PFSK-1 (cell line): ENCODE data around the gene CALML3.

Experiments
- FOXP2 ChIP-seq: optimal IDR thresholded peaks from 2 replicates; pipeline ENCODE3; 2011; ENCODE audit warnings: borderline replicate concordance, control low read depth, inconsistent platforms; ENCODE audit not compliant: insufficient read depth; ENCODE audit errors: extremely low read length, extremely low read depth
- POLR2AphosphoS5 ChIP-seq: IDR thresholded peaks from 2 replicates; pipeline ENCODE4 v1.6.1; 2012; ENCODE audit warnings: low read depth, mild to moderate bottlenecking, control low read depth, low read length, moderate library complexity
- SIN3A ChIP-seq: IDR thresholded peaks from 2 replicates; pipeline ENCODE4 v1.6.1; 2012; ENCODE audit warnings: mild to moderate bottlenecking, low read length, moderate library complexity, borderline replicate concordance; ENCODE audit not compliant: insufficient read depth
- TAF1 ChIP-seq: IDR thresholded peaks from 2 replicates; pipeline ENCODE4 v1.6.1; 2012; ENCODE audit warnings: low read length, control low read depth, borderline replicate concordance; ENCODE audit not compliant: insufficient read depth
- TF ChIP-seq, protein P1 (sequence below), 2 experiments: IDR thresholded peaks; 2 replicates each; pipeline versions ENCODE4 v1.6.1 to v1.8.0; 2011 to 2012; ENCODE audit warnings: low read depth in 2 of 2, low read length in 2 of 2, control low read depth in 1 of 2, inconsistent platforms in 1 of 2, mild to moderate bottlenecking in 1 of 2, moderate library complexity in 1 of 2; ENCODE audit not compliant: insufficient read depth in 1 of 2

CALML3 gene

DNA sequence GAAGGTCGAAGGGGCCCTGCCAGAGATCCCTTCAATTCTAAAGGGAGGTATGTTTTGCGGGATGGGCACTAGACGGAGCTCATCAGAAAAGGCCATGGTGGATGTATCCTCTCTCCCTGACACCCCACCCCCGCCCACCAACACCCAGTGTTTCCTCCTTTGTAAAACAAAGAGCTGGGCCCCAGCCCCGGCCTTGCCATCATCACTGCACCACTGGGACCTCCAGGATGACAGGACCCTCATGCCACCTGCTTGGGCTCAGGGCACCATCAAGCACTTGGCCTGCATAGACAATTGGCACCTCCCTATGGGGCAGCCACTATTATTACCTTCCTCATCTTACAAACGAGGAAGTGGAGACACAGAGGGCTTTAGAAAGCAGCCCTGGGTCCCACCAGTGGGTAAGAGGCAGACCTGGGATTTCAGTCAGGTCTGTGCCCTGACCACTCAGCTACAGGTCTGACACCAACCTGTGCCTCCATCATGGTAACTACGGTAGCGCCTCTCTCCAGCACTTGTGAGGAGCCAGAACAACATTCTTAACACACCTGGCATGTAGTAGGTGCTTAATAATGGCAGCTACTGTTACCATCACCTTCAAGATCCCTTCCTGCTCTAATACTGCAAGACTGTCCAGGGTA lies 2.0 kb downstream of the CALML3 start:
- no peak for TF ChIP-seq FOXP2
- no peak for TF ChIP-seq SIN3A
- TF ChIP-seq, protein P1, sequence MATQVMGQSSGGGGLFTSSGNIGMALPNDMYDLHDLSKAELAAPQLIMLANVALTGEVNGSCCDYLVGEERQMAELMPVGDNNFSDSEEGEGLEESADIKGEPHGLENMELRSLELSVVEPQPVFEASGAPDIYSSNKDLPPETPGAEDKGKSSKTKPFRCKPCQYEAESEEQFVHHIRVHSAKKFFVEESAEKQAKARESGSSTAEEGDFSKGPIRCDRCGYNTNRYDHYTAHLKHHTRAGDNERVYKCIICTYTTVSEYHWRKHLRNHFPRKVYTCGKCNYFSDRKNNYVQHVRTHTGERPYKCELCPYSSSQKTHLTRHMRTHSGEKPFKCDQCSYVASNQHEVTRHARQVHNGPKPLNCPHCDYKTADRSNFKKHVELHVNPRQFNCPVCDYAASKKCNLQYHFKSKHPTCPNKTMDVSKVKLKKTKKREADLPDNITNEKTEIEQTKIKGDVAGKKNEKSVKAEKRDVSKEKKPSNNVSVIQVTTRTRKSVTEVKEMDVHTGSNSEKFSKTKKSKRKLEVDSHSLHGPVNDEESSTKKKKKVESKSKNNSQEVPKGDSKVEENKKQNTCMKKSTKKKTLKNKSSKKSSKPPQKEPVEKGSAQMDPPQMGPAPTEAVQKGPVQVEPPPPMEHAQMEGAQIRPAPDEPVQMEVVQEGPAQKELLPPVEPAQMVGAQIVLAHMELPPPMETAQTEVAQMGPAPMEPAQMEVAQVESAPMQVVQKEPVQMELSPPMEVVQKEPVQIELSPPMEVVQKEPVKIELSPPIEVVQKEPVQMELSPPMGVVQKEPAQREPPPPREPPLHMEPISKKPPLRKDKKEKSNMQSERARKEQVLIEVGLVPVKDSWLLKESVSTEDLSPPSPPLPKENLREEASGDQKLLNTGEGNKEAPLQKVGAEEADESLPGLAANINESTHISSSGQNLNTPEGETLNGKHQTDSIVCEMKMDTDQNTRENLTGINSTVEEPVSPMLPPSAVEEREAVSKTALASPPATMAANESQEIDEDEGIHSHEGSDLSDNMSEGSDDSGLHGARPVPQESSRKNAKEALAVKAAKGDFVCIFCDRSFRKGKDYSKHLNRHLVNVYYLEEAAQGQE (IDR thresholded peaks at IDR 0.05; ENCODE audit: insufficient read depth in 1 of 2, low read depth in 2 of 2, low read length in 2 of 2) = no peak
- TF ChIP-seq POLR2AphosphoS5 = no peak
- TF ChIP-seq TAF1 = no peak

DNA sequence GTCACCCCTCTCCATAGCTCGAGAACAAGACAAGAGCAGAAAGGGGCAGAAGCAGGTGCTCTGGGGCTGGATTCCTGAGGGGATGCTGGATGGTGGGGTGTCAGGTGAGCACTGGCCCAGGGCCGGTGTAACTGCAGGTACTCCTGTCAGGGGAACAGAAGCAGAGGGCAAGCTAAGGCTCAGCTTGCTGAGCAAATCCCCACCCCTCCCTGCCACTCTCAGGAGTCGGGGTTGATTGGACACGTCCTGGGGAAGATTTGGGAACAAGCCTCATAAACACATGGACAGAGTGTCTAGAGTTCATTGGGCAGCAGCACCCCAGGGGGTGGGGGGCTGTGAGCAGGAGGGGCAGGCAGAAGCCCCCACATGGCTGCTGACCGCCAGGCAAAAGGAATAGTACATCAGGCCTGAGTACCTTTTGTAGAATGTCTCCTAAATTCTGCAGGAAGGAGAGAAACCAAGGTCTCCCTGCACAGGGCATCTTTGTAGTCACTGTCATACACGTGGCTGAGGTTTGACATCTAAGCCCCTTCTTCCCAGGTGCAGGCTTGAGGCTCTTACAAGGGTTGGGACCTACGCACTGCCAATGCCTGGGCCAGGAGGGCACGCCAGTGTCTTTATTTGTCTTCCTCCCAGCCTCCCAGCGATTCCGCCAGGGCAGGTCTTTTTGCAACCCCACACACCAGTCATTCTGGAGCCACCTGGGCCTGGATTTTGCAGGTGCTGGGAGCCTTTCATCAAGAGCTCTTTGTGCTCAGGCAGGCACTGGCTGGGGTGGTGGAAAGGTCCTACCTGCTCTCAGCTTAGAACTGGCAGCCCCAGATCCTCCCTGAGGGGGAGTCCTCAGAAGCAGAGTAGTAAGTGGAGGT lies 2.8 kb downstream of the CALML3 start:
- TF ChIP-seq SIN3A = no peak
- TF ChIP-seq TAF1 = no peak
- TF ChIP-seq, protein P1 (IDR thresholded peaks at IDR 0.05; ENCODE audit: insufficient read depth in 1 of 2, low read depth in 2 of 2, low read length in 2 of 2) = no peak
- TF ChIP-seq FOXP2 = no peak
- TF ChIP-seq POLR2AphosphoS5 = no peak

DNA sequence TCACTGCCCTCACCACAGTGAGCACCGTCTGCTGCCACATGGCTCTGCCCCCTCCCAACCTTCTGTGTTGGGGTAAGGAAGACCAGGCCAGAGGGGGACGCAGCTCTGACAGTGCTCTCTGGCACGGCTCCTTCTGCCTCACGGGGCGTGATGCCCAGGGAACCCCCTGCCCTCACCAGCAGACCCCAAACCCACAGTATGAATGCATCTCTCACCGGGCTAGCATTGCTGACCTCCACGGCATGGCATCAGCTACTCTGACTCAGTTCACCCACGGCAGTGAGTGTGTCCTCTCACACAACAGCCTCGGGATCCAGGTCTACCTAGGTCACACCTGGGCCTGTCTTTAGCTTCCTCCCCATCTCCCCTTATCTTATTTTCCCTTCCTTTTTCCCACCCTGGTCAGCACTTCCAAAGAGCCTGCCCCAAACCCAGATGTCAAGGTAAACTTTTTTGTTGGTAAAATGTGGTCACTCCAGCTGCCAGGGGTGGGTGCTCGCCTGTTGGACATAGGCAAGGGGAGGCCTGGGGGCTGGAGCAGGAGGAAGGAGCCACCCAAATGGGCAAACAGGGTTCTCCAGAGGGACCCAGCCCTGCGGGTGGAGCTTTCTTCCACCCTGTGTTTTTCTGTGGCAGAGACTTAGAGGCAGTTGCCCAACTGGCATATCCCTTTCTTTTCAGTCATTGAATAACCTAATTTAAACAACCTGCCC lies 4.4 kb downstream of the CALML3 start:
- no peak for TF ChIP-seq POLR2AphosphoS5

DNA sequence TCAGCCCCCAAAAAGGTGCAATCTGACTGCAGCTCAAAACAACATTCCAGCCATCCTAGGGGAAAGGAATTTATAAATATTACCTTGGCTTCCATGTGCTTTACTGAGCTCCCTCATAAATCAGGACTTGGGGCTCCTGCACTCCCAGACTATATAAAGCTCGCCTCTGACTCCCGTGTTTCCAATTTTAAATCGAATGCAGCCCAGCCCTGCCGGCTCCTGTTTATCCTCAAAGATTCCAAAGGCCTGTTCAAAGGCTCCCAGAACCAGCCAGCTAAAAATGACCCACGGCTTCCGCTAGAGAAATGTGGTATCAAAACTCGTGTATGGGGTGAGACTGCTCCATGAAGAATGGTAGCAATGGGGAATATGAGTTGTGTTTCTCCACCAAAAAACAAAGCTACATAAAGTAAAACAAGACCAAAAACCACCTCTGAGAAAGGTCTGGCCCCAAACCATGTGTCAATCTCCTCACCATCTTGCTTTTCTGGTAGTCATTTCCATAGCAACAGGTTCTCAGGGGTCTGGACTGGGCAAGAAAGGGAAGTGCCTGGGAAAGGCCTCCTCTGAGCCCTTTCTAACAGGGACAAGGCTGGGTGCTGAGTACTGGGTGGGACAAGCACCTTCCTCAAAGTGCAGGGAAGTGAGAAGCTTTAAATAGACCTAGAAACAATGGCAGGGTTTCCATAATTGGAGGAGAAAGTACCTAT lies 5.1 kb downstream of the CALML3 start:
- TF ChIP-seq TAF1 (no peak), SIN3A (no peak), POLR2AphosphoS5 (no peak), FOXP2 (no peak)
- TF ChIP-seq, protein P1 (IDR thresholded peaks at IDR 0.05; ENCODE audit: insufficient read depth in 1 of 2, low read depth in 2 of 2, low read length in 2 of 2) = no peak

DNA sequence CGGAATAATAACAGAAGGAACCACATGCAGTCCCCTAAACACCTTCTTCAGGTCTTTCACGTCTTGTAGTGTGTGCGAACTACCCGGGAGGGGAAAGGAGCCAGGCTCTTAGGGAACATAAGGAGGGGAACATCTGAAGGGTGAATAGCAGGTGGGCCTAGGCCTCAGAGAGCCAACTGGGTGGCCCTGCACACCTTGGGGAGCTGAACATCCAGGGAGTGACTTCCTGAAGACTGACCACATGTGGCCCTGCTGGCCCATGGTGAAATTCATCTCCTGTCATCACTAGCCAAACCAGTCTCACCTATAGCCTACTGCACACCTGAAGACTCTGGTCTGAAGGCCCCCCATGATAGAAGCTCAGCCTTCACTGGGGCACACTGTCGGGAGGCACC lies 5.6 kb downstream of the CALML3 start:
- TF ChIP-seq POLR2AphosphoS5 = no peak
- no peak for TF ChIP-seq SIN3A
- no peak for TF ChIP-seq TAF1
- TF ChIP-seq FOXP2 = no peak
- TF ChIP-seq, protein P1 (IDR thresholded peaks at IDR 0.05; ENCODE audit: insufficient read depth in 1 of 2, low read depth in 2 of 2, low read length in 2 of 2) = no peak
